Measurements from ENCODE around the gene BRD9.
"Not testable (repeated sequence)": the region's sequence is repeated elsewhere in the genome, so short reads cannot be mapped to it uniquely, and the experiment has no call there.

DNA sequence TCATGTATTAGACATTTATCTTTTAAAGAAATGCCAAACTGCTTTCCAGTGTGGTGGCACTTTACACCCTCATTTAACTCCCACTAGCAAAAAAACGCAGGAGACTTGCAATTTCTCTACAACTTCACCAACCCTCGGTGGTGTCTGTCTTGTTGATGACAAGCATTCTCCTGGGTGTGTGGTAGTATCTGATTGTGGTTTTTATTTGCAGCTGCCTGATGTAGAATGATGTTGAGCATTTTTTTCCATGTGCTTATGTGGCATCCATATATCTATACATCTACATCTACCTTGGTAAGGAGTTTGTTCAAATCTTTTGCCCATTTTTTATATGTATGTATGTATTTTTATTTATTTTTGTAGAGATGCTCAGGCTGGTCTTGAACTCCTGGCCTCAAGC, 58.6 kb downstream of the BRD9 start:
- TF ChIP-seq, protein P1, sequence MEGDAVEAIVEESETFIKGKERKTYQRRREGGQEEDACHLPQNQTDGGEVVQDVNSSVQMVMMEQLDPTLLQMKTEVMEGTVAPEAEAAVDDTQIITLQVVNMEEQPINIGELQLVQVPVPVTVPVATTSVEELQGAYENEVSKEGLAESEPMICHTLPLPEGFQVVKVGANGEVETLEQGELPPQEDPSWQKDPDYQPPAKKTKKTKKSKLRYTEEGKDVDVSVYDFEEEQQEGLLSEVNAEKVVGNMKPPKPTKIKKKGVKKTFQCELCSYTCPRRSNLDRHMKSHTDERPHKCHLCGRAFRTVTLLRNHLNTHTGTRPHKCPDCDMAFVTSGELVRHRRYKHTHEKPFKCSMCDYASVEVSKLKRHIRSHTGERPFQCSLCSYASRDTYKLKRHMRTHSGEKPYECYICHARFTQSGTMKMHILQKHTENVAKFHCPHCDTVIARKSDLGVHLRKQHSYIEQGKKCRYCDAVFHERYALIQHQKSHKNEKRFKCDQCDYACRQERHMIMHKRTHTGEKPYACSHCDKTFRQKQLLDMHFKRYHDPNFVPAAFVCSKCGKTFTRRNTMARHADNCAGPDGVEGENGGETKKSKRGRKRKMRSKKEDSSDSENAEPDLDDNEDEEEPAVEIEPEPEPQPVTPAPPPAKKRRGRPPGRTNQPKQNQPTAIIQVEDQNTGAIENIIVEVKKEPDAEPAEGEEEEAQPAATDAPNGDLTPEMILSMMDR (IDR thresholded peaks at IDR 0.05; ENCODE audit: low read depth, low read length) = not testable (repeated sequence)
- TF ChIP-seq EZH2phosphoT487 (IDR thresholded peaks at IDR 0.05; ENCODE audit: low read depth) = not testable (repeated sequence)
